ENCODE measurements around the gene CBX5. TPM values are rescaled to one million over a fixed set of nuclear protein-coding genes. Genes with fewer than 3 reads are reported as not detected.
A peak's percentile ranks its signal among the peaks of the same experiment; 100 is the strongest.

CBX5 gene
- total and polyA plus RNA-seq, 9 of the 15 experiments (the other 6 are each of a cell fraction or from before 2014, with no cell fraction given), result 32.6 to 102 (median 59.2) TPM

DNA sequence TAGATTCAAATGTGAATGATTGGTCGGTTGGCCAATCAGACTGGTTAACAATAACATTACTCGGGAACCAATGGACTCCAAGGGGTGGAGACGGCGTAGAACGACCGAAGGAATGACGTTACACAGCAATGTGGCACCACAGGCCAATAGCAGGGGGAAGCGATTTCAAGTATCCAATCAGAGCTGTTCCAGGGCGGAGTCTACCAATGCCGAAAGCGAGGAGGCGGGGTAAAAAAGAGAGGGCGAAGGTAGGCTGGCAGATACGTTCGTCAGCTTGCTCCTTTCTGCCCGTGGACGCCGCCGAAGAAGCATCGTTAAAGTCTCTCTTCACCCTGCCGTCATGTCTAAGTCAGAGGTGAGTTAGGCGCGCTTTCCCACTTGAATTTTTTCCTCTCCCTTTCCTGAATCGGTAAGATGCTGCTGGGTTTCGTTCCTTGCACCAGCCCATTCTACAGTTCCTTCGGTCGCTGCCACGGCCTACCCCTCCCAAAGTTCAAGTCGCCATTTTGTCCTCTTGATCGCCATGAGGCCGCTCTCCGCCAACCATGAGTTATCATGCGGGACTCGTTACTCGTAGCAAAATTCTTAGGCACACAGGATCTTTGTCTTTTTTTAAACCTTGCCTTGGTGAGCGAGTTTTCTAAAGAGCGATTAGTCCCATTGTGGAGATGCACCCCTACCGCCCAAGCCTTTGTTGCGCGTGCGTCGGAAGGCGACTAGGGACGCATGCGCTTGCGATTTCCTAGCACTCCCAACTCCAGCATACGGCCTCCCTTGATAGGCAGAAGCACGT, 742 bp upstream of the CBX5 start, which contains the start of gene HNRNPA1 (continued):
- TF ChIP-seq ZNF609 (CRISPR knock-in tag; IDR thresholded peaks at IDR 0.05; ENCODE audit: borderline replicate concordance) (no peak), MYNN (IDR thresholded peaks at IDR 0.05) (no peak), MYNN (CRISPR knock-in tag; IDR thresholded peaks at IDR 0.05) (no peak), ZNF696 (CRISPR knock-in tag; conservative IDR thresholded peaks at IDR 0.05) (no peak), SRSF7 (optimal IDR thresholded peaks at IDR 0.05; ENCODE audit: low read depth, low read length) (no peak), SIX5 (IDR thresholded peaks at IDR 0.05; ENCODE audit: borderline replicate concordance in 1 of 2, insufficient read depth in 1 of 2, low read depth in 1 of 2, low read length in 2 of 2) (no peak), ZNF146 (CRISPR knock-in tag; IDR thresholded peaks at IDR 0.05; ENCODE audit: unreplicated experiment) (no peak), SPI1 (IDR thresholded peaks at IDR 0.05; ENCODE audit: borderline replicate concordance, low read depth, low read length) (no peak), ZBTB12 (CRISPR knock-in tag; IDR thresholded peaks at IDR 0.05) (peak; percentile 72)
- TF ChIP-seq, protein P1, sequence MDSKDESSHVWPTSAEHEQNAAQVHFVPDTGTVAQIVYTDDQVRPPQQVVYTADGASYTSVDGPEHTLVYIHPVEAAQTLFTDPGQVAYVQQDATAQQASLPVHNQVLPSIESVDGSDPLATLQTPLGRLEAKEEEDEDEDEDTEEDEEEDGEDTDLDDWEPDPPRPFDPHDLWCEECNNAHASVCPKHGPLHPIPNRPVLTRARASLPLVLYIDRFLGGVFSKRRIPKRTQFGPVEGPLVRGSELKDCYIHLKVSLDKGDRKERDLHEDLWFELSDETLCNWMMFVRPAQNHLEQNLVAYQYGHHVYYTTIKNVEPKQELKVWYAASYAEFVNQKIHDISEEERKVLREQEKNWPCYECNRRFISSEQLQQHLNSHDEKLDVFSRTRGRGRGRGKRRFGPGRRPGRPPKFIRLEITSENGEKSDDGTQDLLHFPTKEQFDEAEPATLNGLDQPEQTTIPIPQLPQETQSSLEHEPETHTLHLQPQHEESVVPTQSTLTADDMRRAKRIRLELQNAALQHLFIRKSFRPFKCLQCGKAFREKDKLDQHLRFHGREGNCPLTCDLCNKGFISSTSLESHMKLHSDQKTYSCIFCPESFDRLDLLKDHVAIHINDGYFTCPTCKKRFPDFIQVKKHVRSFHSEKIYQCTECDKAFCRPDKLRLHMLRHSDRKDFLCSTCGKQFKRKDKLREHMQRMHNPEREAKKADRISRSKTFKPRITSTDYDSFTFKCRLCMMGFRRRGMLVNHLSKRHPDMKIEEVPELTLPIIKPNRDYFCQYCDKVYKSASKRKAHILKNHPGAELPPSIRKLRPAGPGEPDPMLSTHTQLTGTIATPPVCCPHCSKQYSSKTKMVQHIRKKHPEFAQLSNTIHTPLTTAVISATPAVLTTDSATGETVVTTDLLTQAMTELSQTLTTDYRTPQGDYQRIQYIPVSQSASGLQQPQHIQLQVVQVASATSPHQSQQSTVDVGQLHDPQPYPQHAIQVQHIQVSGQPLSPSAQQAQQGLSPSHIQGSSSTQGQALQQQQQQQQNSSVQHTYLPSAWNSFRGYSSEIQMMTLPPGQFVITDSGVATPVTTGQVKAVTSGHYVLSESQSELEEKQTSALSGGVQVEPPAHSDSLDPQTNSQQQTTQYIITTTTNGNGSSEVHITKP (IDR thresholded peaks at IDR 0.05; ENCODE audit: partially characterized antibody), result no peak
- TF ChIP-seq, protein P2, sequence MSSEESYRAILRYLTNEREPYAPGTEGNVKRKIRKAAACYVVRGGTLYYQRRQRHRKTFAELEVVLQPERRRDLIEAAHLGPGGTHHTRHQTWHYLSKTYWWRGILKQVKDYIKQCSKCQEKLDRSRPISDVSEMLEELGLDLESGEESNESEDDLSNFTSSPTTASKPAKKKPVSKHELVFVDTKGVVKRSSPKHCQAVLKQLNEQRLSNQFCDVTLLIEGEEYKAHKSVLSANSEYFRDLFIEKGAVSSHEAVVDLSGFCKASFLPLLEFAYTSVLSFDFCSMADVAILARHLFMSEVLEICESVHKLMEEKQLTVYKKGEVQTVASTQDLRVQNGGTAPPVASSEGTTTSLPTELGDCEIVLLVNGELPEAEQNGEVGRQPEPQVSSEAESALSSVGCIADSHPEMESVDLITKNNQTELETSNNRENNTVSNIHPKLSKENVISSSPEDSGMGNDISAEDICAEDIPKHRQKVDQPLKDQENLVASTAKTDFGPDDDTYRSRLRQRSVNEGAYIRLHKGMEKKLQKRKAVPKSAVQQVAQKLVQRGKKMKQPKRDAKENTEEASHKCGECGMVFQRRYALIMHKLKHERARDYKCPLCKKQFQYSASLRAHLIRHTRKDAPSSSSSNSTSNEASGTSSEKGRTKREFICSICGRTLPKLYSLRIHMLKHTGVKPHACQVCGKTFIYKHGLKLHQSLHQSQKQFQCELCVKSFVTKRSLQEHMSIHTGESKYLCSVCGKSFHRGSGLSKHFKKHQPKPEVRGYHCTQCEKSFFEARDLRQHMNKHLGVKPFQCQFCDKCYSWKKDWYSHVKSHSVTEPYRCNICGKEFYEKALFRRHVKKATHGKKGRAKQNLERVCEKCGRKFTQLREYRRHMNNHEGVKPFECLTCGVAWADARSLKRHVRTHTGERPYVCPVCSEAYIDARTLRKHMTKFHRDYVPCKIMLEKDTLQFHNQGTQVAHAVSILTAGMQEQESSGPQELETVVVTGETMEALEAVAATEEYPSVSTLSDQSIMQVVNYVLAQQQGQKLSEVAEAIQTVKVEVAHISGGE (CRISPR knock-in tag; IDR thresholded peaks at IDR 0.05), result peak in 1 of 3 experiments; percentile 72; a peak in 2 of 6 replicates
